Epithelial cell of proximal tubule (primary cell): Measurements from ENCODE around the gene TSPAN10. TPM values are rescaled to one million over a fixed set of nuclear protein-coding genes. Genes with fewer than 3 reads are reported as not detected.

Source experiments
- DNase-seq: peaks from one replicate; pipeline ENCODE4 v3.0.0-alpha.2; 2011; ENCODE audit warnings: low read depth
- H3K4me3 ChIP-seq: 2 replicates; pipeline ENCODE4 v1.5.1; 2011; ENCODE audit warnings: low read depth, mild to moderate bottlenecking, low read length
- CTCF ChIP-seq: conservative IDR thresholded peaks from 2 replicates; pipeline ENCODE4 v1.5.1; 2012; ENCODE audit warnings: low read depth, mild to moderate bottlenecking, low read length
- total RNA-seq: library from RNA; depleted of rRNA; stranded (reverse); fragments of >200 nt; gene quantifications from 2 replicates; pipeline ENCODE4 v1.2.3, GENCODE V29; 2015

The TSPAN10 gene
- total RNA-seq, 1 donor from 2014 or later = 0.29 TPM

- no peak for TF ChIP-seq CTCF
- DNase-seq = no peak
Measured at GRCh38 chr17:81680150-81680549, 43.2 kb downstream of the TSPAN10 start.

GRCh38 chr17:81681672-81682071 lies 44.7 kb downstream of the TSPAN10 start:
- peak; percentile 68 for DNase-seq
- peak overlapping the region; percentile 1 for H3K4me3 ChIP-seq
- no peak for TF ChIP-seq CTCF

More at GRCh38 chr17:81680150-81680549, 43.2 kb downstream of the TSPAN10 start:
- H3K4me3 ChIP-seq = no peak overlapping the region

GRCh38 chr17:81682565-81683207 lies 45.7 kb downstream of the TSPAN10 start:
- H3K4me3 ChIP-seq = peak overlapping the region; percentile 96
- TF ChIP-seq CTCF = no peak
- DNase-seq = no peak

GRCh38 chr17:81683208-81683583 lies 46.2 kb downstream of the TSPAN10 start:
- no peak for TF ChIP-seq CTCF
- H3K4me3 ChIP-seq = peak overlapping the region; percentile 96
- no peak for DNase-seq

- peak within 1 kb of the TSS; percentile 96 for H3K4me3 ChIP-seq
- TF ChIP-seq CTCF = no peak
- peak; percentile 91 for DNase-seq
Measured at GRCh38 chr17:81683584-81684441, 46.8 kb downstream of the TSPAN10 start, which contains the start of the genes ARL16 and HGS. TSS of gene ARL16 (minus strand) at chr17:81683797. CDS start at chr17:81683753, 44 bp downstream. TSS of gene HGS (plus strand) at chr17:81684011. CDS start at chr17:81684067, 56 bp downstream.

GRCh38 chr17:81684442-81684911 lies 47.5 kb downstream of the TSPAN10 start:
- TF ChIP-seq CTCF = no peak
- no peak for DNase-seq
- H3K4me3 ChIP-seq = peak overlapping the region; percentile 96
